ENCODE measurements around the gene POLQ. TPM values are rescaled to one million over a fixed set of nuclear protein-coding genes. Genes with fewer than 3 reads are reported as not detected.

The POLQ gene
- total RNA-seq, 1 experiment from 2014 or later, result 12.3 TPM

DNA sequence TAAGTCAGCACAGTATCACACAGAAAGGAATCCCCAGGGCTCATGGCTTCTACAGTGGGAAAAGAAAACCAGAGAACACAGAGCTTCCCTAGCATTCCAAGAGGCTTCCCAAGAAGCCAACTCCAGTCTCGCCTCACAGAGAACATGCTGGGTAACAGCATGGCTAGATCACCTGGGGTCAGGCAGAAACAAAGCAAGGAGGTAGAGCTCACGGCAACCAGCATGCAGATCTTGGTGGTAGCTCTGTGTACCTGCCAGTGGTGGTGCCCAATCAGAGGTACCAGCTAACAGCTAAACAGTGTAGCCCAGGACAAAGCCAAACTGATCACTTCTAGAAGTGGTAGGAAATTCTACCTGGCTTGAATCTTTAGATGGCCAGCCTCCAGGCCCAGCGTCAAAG lies 31.3 kb downstream of the POLQ start:
- Histone ChIP-seq H3K9ac (ENCODE audit: low read length) (no peak overlapping the region), H3K27ac (ENCODE audit: low read depth, low read length) (no peak overlapping the region), H3K36me3 (ENCODE audit: control insufficient read depth in 1 of 2, insufficient read depth in 2 of 2, low read length in 2 of 2) (peaks cover under 1 to 17% of the 10 kb centered on the region in 2 experiments; a peak in 1 of 4 replicates), H3K9me3 (ENCODE audit: control insufficient read depth in 1 of 2, insufficient read depth in 1 of 2, low read depth in 1 of 2, low read length in 2 of 2) (no peaks in the 10 kb centered on the region), H2AFZ (ENCODE audit: low read depth, low read length, poor library complexity, severe bottlenecking) (no peak overlapping the region), H3K4me3 (replicated peaks in 1 of 2; ENCODE audit: low read depth in 1 of 2, low read length in 2 of 2) (no peak overlapping the region), H4K20me1 (ENCODE audit: insufficient read depth) (peaks cover 4% of the 10 kb centered on the region; the same call in 1 of the 2 replicates), H3K4me1 (ENCODE audit: control insufficient read depth in 1 of 2, insufficient read depth in 2 of 2, low read length in 2 of 2) (no peaks in the 10 kb centered on the region), H3K9me2 (ENCODE audit: insufficient read depth) (no peaks in the 10 kb centered on the region), H3K27me3 (ENCODE audit: insufficient read depth, low read length) (no peaks in the 10 kb centered on the region), H3K79me2 (ENCODE audit: insufficient read depth, low read length) (peaks cover 34% of the 10 kb centered on the region; the same call in 1 of the 2 replicates), H3K4me2 (ENCODE audit: low read length) (no peak overlapping the region)
- POLR2A ChIA-PET, result no interaction called here
- intact Hi-C loops (cut with micrococcal nuclease), result no loop called here
- CTCF ChIA-PET, result no interaction called here
- BruUV-seq (replicated peaks), result no TSS peak
- ATAC-seq, result no peak
- DNase-seq (ENCODE audit: low read depth, low spot score), result no peak
- RAD21 ChIA-PET (ENCODE audit: low non-redundant PET in 1 of 2, low total read pairs in 2 of 2, uncharacterized antibody in 2 of 2, unreplicated experiment in 2 of 2), result no interaction called here
- TF ChIP-seq JUND (IDR thresholded peaks at IDR 0.05) (no peak), POLR2AphosphoS5 (IDR thresholded peaks at IDR 0.05; ENCODE audit: low read depth, low read length) (no peak), EGR1 (IDR thresholded peaks at IDR 0.05; ENCODE audit: low read depth) (no peak), FOSL1 (IDR thresholded peaks at IDR 0.05; ENCODE audit: low read depth) (no peak), YY1 (IDR thresholded peaks at IDR 0.05; ENCODE audit: extremely low read depth, insufficient replicate concordance, low read depth, low read length) (no peak)

- no peak overlapping the region for H3K27ac ChIP-seq (ENCODE audit: low read depth, low read length)
- DNase-seq (ENCODE audit: low read depth, low spot score) (no peak), ATAC-seq (no peak)
- H3K27me3 ChIP-seq (ENCODE audit: insufficient read depth, low read length), result no peaks in the 10 kb centered on the region
- H3K36me3 ChIP-seq (ENCODE audit: control insufficient read depth in 1 of 2, insufficient read depth in 2 of 2, low read length in 2 of 2), result peaks cover 6 to 9% of the 10 kb centered on the region in 2 experiments; a peak in 1 of 4 replicates
- BruUV-seq (replicated peaks), result no TSS peak
- no peaks in the 10 kb centered on the region for H3K9me2 ChIP-seq (ENCODE audit: insufficient read depth)
- CTCF ChIA-PET, result no interaction called here
- no peak overlapping the region for H3K4me2 ChIP-seq (ENCODE audit: low read length)
- H3K79me2 ChIP-seq (ENCODE audit: insufficient read depth, low read length), result peaks cover 3% of the 10 kb centered on the region; the same call in 1 of the 2 replicates
- no peak overlapping the region for H3K4me3 ChIP-seq (replicated peaks in 1 of 2; ENCODE audit: low read depth in 1 of 2, low read length in 2 of 2)
- intact Hi-C loops (cut with micrococcal nuclease), result no loop called here
- RAD21 ChIA-PET (ENCODE audit: low non-redundant PET in 1 of 2, low total read pairs in 2 of 2, uncharacterized antibody in 2 of 2, unreplicated experiment in 2 of 2), result no interaction called here
- no peaks in the 10 kb centered on the region for H3K9me3 ChIP-seq (ENCODE audit: control insufficient read depth in 1 of 2, insufficient read depth in 1 of 2, low read depth in 1 of 2, low read length in 2 of 2)
- no peak for TF ChIP-seq ELF1 (IDR thresholded peaks at IDR 0.05; ENCODE audit: borderline replicate concordance, low read depth)
- no peak for TF ChIP-seq CBX3 (IDR thresholded peaks at IDR 0.05; ENCODE audit: low read depth)
- TF ChIP-seq POLR2A (IDR thresholded peaks at IDR 0.05; ENCODE audit: borderline replicate concordance, extremely low read depth, insufficient read depth, insufficient read length), result no peak
- no peak for TF ChIP-seq FOSL1 (IDR thresholded peaks at IDR 0.05; ENCODE audit: low read depth)
- TF ChIP-seq, protein P1, sequence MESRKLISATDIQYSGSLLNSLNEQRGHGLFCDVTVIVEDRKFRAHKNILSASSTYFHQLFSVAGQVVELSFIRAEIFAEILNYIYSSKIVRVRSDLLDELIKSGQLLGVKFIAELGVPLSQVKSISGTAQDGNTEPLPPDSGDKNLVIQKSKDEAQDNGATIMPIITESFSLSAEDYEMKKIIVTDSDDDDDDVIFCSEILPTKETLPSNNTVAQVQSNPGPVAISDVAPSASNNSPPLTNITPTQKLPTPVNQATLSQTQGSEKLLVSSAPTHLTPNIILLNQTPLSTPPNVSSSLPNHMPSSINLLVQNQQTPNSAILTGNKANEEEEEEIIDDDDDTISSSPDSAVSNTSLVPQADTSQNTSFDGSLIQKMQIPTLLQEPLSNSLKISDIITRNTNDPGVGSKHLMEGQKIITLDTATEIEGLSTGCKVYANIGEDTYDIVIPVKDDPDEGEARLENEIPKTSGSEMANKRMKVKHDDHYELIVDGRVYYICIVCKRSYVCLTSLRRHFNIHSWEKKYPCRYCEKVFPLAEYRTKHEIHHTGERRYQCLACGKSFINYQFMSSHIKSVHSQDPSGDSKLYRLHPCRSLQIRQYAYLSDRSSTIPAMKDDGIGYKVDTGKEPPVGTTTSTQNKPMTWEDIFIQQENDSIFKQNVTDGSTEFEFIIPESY (IDR thresholded peaks at IDR 0.05; ENCODE audit: extremely low read depth, insufficient replicate concordance, low read length), result no peak
- TF ChIP-seq EZH2phosphoT487 (IDR thresholded peaks at IDR 0.05; ENCODE audit: borderline replicate concordance), result no peak
- TF ChIP-seq JUND (IDR thresholded peaks at IDR 0.05), result no peak
- TF ChIP-seq, protein P2, sequence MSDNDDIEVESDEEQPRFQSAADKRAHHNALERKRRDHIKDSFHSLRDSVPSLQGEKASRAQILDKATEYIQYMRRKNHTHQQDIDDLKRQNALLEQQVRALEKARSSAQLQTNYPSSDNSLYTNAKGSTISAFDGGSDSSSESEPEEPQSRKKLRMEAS (IDR thresholded peaks at IDR 0.05), result no peak
- TF ChIP-seq YY1 (IDR thresholded peaks at IDR 0.05; ENCODE audit: extremely low read depth, insufficient replicate concordance, low read depth, low read length), result no peak
- no peak for TF ChIP-seq SRF (IDR thresholded peaks at IDR 0.05; ENCODE audit: low read depth)
- no peak for TF ChIP-seq CEBPB (IDR thresholded peaks at IDR 0.05; ENCODE audit: low read depth)
- TF ChIP-seq ZNF274 (IDR thresholded peaks at IDR 0.05; ENCODE audit: low read depth, low read length), result no peak
- POLR2A ChIA-PET, result no interaction called here
- H3K9ac ChIP-seq (ENCODE audit: low read length), result no peak overlapping the region
- no peaks in the 10 kb centered on the region for H4K20me1 ChIP-seq (ENCODE audit: insufficient read depth)
- no peaks in the 10 kb centered on the region for H3K4me1 ChIP-seq (ENCODE audit: control insufficient read depth in 1 of 2, insufficient read depth in 2 of 2, low read length in 2 of 2)
- no peak overlapping the region for H2AFZ ChIP-seq (ENCODE audit: low read depth, low read length, poor library complexity, severe bottlenecking)
Observed at GRCh38 chr3:121508389-121508788, 37.4 kb downstream of the POLQ start.
